Posterior vena cava (tissue), 2 donors: ENCODE data around the gene RGS2. TPM values are rescaled to one million over a fixed set of nuclear protein-coding genes. Genes with fewer than 3 reads are reported as not detected.

Source experiments
- DNase-seq: peaks from one replicate; pipeline ENCODE4 v3.0.0-alpha.2; 2020; ENCODE audit warnings: low spot score
- intact Hi-C, 2 donors: fragments of 100-400 bp; cut with DNase I; formaldehyde crosslinking; loops; one replicate each; pipeline versions ENCODE4 v1.14.1 to v1.14.2; 2022 to 2023
- total RNA-seq, 2 donors: library from RNA; stranded (reverse); fragmentation: NEBNext Ultra II Directional; extraction: Animal tissue kit (Norgen Biotek cat#: 25700); gene quantifications; one replicate each; pipeline ENCODE4 v1.2.1, GENCODE V29; 2021
- donor health status: DM: yes; HTN: yes; CAD: no.
- donor health status: DM: yes; HTN: yes; CAD: no.

Gene RGS2
- total RNA-seq, 2 donors from 2014 or later: 70.8 to 96.2 TPM

DNA sequence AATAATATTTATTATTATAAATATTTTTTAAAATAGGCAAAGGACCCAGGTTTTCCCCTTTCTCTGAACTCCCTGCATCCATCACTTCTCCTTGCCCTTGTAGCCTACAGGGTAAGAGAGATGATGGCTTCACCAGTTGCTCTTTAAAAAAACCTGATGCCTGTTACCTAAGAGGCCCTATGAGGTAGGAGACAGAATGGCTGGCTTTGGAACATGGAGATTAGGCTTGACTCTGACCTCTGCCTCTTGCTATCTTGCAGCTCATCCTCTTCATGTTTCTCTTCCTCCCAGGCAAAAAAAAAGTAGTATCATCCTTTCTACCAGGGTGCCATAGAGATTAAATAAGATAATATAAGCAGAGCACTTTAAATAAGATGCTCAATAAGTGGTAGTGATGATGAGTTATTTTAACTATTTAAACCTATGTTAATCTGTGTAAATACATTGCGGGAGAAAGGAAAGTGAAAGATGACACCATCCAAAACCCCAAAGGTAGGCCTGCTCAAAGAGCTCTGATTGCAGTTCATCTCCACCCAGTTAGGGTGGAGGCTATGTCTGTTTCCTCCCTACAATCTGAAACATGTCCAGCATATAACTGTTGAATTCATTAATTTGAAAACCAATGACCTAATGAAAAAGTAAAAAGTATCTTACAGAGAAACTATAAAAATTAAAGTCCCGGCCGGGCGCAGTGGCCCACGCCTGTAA lies 51.8 kb downstream of the RGS2 start:
- no peak for DNase-seq
- intact Hi-C loops: no loop called here

DNA sequence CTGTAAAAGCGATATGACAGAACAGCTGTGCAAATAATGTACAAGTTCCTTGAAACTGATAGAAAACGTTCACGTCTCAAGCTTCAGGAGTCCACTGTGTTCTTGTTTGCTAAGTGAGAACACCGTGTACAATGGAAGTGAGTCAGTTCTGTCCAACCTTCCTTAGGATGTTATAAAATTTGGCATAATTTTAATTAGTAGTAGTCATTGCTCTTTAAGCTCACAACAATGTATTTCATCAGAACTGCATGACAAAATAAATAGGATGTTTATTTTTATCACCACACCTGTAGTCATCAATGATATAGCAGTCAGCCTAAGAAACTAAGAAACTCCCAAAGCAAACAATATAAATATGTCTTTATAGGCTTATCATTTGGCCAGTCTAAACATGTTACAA lies 53.0 kb downstream of the RGS2 start:
- intact Hi-C loops: no loop called here
- DNase-seq: no peak

Other genes starting within 250 kb of the RGS2 start
- 10 to 100 TPM; 13.0 to 32.0 TPM for gene RGS1, start 233.3 kb upstream of the RGS2 start, total RNA-seq
- gene RGS13, start 172.9 kb upstream of the RGS2 start, total RNA-seq: 1 to 10 TPM in 1 of 2 donors, under 1 TPM in 1; 0.81 to 1.2 TPM